GM12873 (cell line): ENCODE measurements around the gene RPN2.

ENCODE experiments used
- CTCF ChIP-seq: IDR thresholded peaks from 2 replicates; pipeline ENCODE4 v1.5.1; 2012; ENCODE audit warnings: low read depth, mild to moderate bottlenecking, moderate library complexity, low read length, control low read depth; ENCODE audit not compliant: insufficient read depth; ENCODE audit errors: missing control alignments

Gene RPN2

DNA sequence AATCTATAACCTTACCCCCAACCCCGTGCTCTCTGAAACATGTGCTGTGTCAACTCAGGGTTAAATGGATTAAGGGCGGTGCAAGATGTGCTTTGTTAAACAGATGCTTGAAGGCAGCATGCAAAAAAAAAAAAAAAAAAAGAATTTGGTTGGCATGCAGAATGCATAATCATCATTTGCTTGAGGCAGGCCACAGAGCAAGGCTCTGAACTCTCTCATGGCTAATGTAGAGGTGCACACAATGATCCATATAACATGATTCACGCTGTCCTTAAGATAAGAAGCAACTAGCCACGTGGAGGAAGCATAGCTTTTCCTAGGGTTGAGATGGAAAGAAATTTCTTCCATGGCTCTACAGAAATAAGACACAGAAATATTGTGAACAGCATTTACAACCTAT is 27.6 kb upstream of the RPN2 start:
- TF ChIP-seq CTCF = no peak

DNA sequence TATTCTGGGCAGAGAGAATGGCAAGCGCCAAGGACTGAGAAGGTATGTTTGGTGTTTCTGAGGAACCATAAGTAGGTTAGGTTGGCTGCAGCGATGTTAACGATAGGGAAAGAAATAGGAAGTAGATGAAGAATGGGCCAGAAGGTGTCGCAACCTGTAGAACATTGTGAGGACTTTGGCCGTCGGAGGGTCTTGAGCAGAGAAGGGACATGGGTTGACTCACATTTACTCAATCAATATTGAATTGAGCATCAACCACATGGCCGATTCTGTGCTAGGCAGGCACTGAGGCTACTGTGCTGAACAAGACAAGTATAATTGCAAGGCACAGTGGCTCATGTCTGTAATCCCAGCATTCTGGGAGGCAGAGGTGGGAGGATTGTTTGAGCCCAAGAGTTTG is 26.8 kb upstream of the RPN2 start:
- no peak for TF ChIP-seq CTCF

DNA sequence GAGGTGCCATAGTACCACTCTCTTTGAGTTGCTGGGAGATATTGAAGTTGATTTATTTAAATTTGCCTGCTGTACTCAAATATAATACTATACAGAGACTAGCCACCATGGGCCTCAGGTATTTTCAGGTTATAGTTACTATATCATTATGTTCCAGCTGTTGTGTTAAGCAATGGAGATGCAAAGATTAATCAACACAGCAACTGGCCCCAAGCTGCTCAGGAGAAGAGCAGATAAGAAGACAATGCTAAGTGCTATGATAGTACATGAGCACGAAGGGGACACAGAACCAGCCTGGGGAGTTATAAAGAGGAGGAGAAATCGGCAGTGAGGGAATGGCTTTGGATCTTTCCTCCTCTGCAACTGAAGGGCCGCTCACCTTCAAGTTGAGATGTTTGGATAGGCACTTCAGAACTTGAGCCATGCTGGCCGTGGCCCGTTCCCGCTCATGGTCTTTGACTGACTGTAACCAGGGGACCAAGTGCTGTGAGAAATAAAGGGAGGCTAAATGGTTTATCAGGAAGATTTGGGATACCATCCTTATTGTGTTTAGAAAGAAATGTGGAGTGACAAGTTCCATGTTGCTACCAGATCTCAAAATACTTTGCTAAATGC is 24.3 kb upstream of the RPN2 start:
- TF ChIP-seq CTCF = no peak

DNA sequence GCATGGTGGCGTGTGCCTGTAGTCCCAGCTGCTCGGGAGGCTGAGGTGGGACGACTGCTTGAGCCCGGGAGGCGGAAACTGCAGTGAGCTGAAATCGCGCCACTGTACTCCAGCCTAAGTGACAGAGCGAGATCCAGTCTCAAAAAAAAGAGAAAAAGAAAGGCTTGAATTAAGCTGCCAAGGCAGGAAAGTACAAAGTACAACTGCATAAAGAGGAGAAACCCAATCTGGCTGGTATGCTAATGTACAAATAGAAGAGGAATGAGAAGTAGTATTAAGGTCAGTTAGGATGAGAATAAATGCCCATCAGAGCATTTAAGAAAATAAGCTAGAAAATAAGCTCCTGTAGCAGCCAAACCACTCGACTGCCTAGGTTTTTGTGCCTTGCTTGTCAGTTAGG is 23.1 kb upstream of the RPN2 start:
- no peak for TF ChIP-seq CTCF

DNA sequence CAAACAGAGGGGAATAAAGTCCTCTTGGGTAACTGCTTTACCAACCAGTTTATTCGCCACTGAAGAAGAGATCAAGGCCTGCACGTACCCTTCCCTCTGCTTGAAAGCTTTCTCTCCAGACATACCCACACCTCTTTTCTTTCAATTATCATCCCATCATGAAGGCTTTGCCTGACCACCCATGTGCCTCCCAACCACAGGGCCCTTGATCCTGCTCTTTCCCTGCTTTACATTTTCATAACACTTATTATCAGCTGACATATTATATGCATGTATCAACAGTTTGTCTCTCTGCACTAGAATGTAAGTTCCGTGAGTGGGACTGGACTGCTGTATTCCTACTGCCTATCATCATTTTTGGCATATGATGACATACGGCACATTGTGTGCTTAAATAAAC is 20.9 kb upstream of the RPN2 start:
- no peak for TF ChIP-seq CTCF

DNA sequence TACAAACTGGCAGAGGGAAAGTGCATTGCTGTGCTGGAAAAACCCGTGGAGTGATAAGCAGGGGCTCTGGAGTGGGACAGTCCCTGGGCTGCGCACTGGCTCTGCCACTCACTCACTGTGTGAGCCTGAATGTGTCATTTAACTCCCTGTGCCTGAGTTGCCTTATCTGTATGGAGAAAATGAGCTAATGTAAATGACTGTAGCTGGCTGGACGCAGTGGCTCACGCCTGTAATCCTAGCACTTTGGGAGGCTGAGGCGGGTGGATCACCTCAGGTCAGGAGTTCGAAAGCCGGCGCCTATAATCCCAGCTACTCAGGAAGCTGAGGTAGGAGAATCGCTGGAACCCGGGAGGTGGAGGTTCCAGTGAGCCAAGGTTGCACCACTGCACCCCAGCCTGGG is 18.4 kb upstream of the RPN2 start:
- no peak for TF ChIP-seq CTCF

DNA sequence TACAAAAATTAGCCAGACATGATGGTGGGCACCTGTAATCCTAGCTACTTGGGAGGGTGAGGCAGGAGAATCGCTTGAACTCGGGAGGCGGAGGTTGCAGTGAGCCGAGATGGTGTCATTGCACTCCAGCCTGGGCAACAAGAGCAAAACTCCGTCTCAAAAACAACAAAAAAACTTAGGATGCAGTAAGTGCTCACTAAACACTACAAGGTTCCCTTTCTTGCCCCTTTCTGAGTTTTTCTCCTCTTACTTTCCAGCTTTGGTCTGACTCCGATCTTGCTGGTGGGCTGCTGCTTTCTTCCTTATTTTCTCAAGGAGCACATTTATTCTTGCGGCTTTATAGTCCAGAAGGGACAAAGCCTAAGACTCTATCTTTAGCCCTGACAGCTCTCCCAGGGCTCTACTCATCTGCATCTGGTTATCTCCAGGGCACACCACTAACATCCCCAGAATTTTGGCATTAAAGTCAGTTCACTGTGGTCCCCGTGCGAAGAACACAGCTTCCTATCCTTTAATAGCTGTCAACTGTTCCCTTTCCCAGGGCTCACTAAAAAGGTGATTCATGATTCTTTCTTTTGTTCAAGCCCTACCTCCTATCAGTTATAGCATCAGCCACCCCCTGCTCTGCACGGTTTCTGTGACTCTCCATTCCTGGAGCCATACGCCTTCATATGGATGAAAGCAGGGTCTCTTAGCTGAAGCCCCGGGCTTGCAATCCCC is 17.1 kb upstream of the RPN2 start:
- TF ChIP-seq CTCF = no peak
